SU-DHL-6 (cell line): ENCODE data around the gene NCAPG2.

Source experiments
- H2AFZ ChIP-seq: fragments of 200-600 bp; sonication (generic); 2 replicates; pipeline ENCODE4 v1.6.1; 2014; ENCODE audit warnings: low read depth, mild to moderate bottlenecking, moderate library complexity, mixed read lengths, antibody characterized with exemption, low read length; ENCODE audit not compliant: severe bottlenecking
- H3F3A ChIP-seq: fragments of 200-600 bp; shearing (Covaris generic); 2 replicates; pipeline ENCODE4 v1.6.0; 2016; ENCODE audit warnings: antibody characterized with exemption, mild to moderate bottlenecking; ENCODE audit not compliant: insufficient read depth
- H3K27ac ChIP-seq: fragments of 200-600 bp; sonication (generic); 2 replicates; pipeline ENCODE4 v1.5.1; 2016; ENCODE audit warnings: low read depth, mild to moderate bottlenecking, low read length, moderate library complexity, mixed read lengths
- H3K27me3 ChIP-seq: fragments of 200-600 bp; sonication (generic), shearing (Covaris generic); 2 replicates; pipeline ENCODE4 v1.6.0; 2014; ENCODE audit warnings: mild to moderate bottlenecking, low read length
- H3K36me3 ChIP-seq: fragments of 200-600 bp; sonication (generic); 2 replicates; pipeline ENCODE4 v1.6.1; 2014; ENCODE audit warnings: mild to moderate bottlenecking, low read length, mixed read lengths
- H3K4me2 ChIP-seq: fragments of 300-600, 200-600 bp; shearing (Covaris generic), sonication (generic); 2 replicates; pipeline ENCODE4 v1.6.0; 2014; ENCODE audit warnings: low read length, low read depth, mild to moderate bottlenecking; ENCODE audit not compliant: poor library complexity, severe bottlenecking
- H3K4me3 ChIP-seq: fragments of 200-600 bp; sonication (generic); 2 replicates; pipeline ENCODE4 v1.5.1; 2014; ENCODE audit warnings: antibody characterized with exemption, low read length, mild to moderate bottlenecking, mixed read lengths; ENCODE audit not compliant: insufficient read depth, poor library complexity, severe bottlenecking
- H3K79me2 ChIP-seq: fragments of 200-600 bp; sonication (generic); 2 replicates; pipeline ENCODE4 v1.6.1; 2014; ENCODE audit warnings: mild to moderate bottlenecking, low read length, moderate library complexity; ENCODE audit not compliant: insufficient read depth
- H3K9ac ChIP-seq: fragments of 200-600 bp; sonication (generic); 2 replicates; pipeline ENCODE4 v1.7.0; 2014; ENCODE audit warnings: mild to moderate bottlenecking, low read length
- H3K9me2 ChIP-seq: fragments of 200-600 bp; sonication (generic); replicated peaks from 2 replicates; pipeline ENCODE4 v1.6.1; 2014; ENCODE audit warnings: low read length; ENCODE audit not compliant: insufficient read depth
- H3K9me3 ChIP-seq: fragments of 200-600 bp; sonication (generic); 2 replicates; pipeline ENCODE4 v1.6.1; 2014; ENCODE audit warnings: low read length, mixed read lengths; ENCODE audit not compliant: insufficient read depth
- H4K20me1 ChIP-seq: fragments of 200-600 bp; sonication (generic); 2 replicates; pipeline ENCODE4 v1.6.1; 2014; ENCODE audit warnings: low read depth, mild to moderate bottlenecking, antibody characterized with exemption, low read length, moderate library complexity, mixed read lengths
- EZH2phosphoT487 ChIP-seq: fragments of 200-600 bp; sonication (generic), shearing (Covaris generic); conservative IDR thresholded peaks from 2 replicates; pipeline ENCODE4 v1.6.1; 2018; ENCODE audit warnings: mild to moderate bottlenecking, antibody characterized with exemption, low read length, moderate library complexity, mixed read lengths
- TF ChIP-seq, protein P1 (sequence below): fragments of 200-600 bp; sonication (generic); IDR thresholded peaks from one replicate; pipeline ENCODE4 v1.5.1; 2017; ENCODE audit warnings: antibody characterized with exemption, mild to moderate bottlenecking, low read length, moderate library complexity; ENCODE audit not compliant: insufficient read depth, poor library complexity, severe bottlenecking

The NCAPG2 gene

DNA sequence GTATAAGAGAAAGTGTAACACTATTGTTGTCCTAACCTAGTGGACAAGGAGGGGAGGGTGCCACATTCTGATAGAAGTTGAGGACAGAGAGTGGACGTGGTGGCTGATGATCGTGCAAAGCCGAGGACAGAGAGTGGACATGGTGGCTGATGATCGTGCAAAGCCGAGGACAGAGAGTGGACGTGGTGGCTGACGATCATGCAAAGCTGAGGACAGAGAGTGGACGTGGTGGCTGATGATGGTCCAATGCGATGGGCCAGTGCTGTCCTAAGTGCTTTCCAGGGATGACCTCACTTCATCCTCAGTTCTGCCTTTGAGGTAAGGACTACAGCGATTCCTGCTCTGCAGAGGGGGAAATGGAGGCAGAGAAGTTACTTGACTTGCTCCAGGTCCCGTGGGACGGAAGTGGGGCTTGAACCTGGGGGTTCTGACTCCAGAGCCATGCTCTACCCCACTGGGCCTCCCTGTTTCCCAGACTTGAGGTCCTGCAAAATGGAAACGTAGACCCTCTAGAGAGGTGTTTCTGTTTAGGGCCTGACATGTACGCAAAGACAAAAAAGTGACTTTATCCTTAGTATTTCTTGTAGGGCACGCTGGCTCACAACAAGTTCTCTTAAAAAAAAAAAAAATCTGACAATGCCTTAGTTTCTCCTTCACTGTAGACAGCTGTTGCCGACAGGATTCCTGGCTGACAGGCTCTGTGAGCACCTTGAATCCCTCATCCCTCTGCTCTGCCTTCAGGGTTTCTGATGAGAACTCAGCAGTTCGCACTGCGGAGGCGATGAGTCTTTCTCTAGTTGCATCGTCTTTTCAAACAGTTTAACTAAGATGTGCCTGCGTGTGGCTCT lies 20.3 kb upstream of the NCAPG2 start:
- H4K20me1 ChIP-seq, result no peaks in the 10 kb centered on the region
- H3F3A ChIP-seq, result no peaks in the 10 kb centered on the region
- H3K27ac ChIP-seq, result no peak overlapping the region
- H3K4me2 ChIP-seq, result no peak overlapping the region
- no peaks in the 10 kb centered on the region for H3K27me3 ChIP-seq
- no peak overlapping the region for H2AFZ ChIP-seq
- H3K9me2 ChIP-seq, result no peaks in the 10 kb centered on the region
- no peak for TF ChIP-seq EZH2phosphoT487
- TF ChIP-seq, protein P1, sequence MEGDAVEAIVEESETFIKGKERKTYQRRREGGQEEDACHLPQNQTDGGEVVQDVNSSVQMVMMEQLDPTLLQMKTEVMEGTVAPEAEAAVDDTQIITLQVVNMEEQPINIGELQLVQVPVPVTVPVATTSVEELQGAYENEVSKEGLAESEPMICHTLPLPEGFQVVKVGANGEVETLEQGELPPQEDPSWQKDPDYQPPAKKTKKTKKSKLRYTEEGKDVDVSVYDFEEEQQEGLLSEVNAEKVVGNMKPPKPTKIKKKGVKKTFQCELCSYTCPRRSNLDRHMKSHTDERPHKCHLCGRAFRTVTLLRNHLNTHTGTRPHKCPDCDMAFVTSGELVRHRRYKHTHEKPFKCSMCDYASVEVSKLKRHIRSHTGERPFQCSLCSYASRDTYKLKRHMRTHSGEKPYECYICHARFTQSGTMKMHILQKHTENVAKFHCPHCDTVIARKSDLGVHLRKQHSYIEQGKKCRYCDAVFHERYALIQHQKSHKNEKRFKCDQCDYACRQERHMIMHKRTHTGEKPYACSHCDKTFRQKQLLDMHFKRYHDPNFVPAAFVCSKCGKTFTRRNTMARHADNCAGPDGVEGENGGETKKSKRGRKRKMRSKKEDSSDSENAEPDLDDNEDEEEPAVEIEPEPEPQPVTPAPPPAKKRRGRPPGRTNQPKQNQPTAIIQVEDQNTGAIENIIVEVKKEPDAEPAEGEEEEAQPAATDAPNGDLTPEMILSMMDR, result no peak
- H3K79me2 ChIP-seq, result no peaks in the 10 kb centered on the region
- H3K9ac ChIP-seq, result no peak overlapping the region
- H3K4me3 ChIP-seq, result no peak overlapping the region
- no peaks in the 10 kb centered on the region for H3K36me3 ChIP-seq
- H3K9me3 ChIP-seq, result no peaks in the 10 kb centered on the region

DNA sequence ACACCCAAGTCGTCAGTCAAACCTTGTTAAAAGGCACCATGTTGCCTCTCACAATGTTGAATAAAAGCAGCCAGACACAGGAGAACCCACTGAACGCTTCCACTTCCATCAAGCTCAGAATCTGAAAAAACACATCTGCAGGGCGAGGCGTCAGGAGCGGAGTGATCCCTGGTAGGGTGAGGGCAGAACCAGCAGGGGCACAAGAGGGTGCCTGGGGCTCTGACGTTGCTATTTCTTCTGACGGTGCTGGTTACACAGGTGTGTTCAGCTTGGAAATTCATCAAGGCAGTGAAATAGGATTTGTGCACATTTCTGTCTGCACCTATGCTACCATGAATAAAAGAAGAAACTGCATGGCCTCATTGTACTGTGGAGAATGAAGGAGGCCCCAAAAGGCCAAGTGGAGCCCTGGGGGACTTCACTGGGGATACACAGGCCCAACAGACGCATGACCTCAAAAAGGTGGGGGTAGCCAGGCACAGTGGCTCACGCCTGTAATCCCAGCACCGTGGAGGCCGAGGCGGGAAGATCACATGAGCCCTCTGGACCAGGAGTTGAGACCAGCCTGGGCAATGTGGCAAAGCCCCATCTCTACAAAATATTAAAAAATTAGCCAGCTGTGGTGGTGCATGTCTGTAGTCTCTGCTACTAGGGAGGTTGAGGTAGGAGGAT lies 19.2 kb upstream of the NCAPG2 start:
- Histone ChIP-seq H2AFZ (no peak overlapping the region), H3K79me2 (no peaks in the 10 kb centered on the region), H3K4me2 (no peak overlapping the region), H4K20me1 (no peaks in the 10 kb centered on the region), H3K9me3 (no peaks in the 10 kb centered on the region), H3K27ac (no peak overlapping the region), H3K27me3 (no peaks in the 10 kb centered on the region), H3K9ac (no peak overlapping the region), H3F3A (no peaks in the 10 kb centered on the region), H3K4me3 (no peak overlapping the region), H3K36me3 (no peaks in the 10 kb centered on the region), H3K9me2 (no peaks in the 10 kb centered on the region)
- TF ChIP-seq EZH2phosphoT487, result no peak

DNA sequence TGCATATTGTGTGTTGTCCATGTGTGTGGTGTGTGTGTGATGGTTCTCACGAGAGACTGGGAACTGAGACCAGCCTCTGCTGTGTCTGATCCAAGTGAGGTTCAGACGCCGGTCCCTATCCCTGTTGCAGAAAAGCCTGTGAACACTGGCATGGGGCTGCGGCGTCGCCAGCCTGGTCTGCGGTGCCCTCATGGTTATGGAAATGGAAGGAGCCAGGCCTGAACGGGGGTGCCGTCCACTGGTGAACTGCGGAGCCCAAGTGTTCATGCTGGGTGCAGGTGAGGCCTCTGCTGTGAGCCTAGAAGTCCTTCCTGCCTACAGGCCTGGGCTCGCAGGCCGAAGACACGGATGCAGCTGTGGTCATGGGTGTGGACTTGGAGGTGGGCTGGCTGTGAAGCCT lies 18.7 kb upstream of the NCAPG2 start:
- no peaks in the 10 kb centered on the region for H3K9me3 ChIP-seq
- no peak overlapping the region for H3K9ac ChIP-seq
- no peak overlapping the region for H3K27ac ChIP-seq
- no peaks in the 10 kb centered on the region for H3K79me2 ChIP-seq
- H2AFZ ChIP-seq, result no peak overlapping the region
- no peaks in the 10 kb centered on the region for H4K20me1 ChIP-seq
- H3K27me3 ChIP-seq, result no peaks in the 10 kb centered on the region
- TF ChIP-seq EZH2phosphoT487, result no peak
- TF ChIP-seq, protein P1, result no peak
- no peaks in the 10 kb centered on the region for H3F3A ChIP-seq
- no peaks in the 10 kb centered on the region for H3K9me2 ChIP-seq
- no peaks in the 10 kb centered on the region for H3K36me3 ChIP-seq
- H3K4me2 ChIP-seq, result no peak overlapping the region
- H3K4me3 ChIP-seq, result no peak overlapping the region
